Stomach (tissue), 4 donors: ENCODE measurements around the gene CCDC12.

Experiments
- EP300 ChIP-seq: sonication (generic); formaldehyde crosslinking; IDR thresholded peaks from one replicate; pipeline ENCODE4 v1.6.1; 2017; ENCODE audit warnings: antibody characterized with exemption
- POLR2A ChIP-seq, 4 donors: fragments of 450-650 bp; IDR thresholded peaks; one replicate each; pipeline ENCODE4 v1.6.1; 2016; ENCODE audit warnings: antibody characterized with exemption in 4 of 4, control low read depth in 2 of 4, mild to moderate bottlenecking in 1 of 4, moderate library complexity in 1 of 4
- TF ChIP-seq, protein P1 (sequence below), 7 experiments: fragments of 450-650 bp in 4 of 7; fragments of 200-600 bp in 3 of 7; sonication (generic) in 3 of 7; IDR thresholded peaks; one replicate each; pipeline ENCODE4 v1.5.1; 2016 to 2019; ENCODE audit warnings: antibody characterized with exemption in 7 of 7, control low read depth in 2 of 7, mild to moderate bottlenecking in 1 of 7

DNA sequence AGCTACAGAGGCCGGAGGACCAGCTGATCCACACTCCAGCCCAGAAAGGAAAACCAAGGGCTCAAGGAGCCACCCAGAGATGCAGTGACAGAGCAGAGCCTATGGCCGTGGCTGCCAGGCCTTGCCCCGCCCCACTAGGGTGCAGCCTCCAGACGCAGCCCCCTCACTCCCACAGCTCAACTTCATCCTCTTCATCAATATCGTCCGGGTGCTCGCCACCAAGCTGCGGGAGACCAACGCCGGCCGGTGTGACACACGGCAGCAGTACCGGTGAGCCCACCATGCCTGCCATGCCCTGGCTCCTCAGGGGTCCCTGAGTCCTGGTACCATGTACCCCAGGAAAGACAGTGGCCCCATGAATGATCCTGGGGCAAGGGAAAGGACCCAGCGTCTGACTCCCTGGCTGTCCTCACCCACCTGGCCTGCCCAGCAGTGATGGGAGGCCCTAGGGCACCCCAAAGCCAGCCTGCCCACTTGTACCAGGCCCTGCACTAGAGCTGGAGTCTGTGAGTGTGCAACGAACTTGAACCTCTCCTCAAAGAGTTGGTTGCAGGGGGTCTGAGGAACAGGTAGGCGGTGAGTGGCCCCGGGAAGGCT is 74.9 kb downstream of the CCDC12 start:
- TF ChIP-seq, protein P1, sequence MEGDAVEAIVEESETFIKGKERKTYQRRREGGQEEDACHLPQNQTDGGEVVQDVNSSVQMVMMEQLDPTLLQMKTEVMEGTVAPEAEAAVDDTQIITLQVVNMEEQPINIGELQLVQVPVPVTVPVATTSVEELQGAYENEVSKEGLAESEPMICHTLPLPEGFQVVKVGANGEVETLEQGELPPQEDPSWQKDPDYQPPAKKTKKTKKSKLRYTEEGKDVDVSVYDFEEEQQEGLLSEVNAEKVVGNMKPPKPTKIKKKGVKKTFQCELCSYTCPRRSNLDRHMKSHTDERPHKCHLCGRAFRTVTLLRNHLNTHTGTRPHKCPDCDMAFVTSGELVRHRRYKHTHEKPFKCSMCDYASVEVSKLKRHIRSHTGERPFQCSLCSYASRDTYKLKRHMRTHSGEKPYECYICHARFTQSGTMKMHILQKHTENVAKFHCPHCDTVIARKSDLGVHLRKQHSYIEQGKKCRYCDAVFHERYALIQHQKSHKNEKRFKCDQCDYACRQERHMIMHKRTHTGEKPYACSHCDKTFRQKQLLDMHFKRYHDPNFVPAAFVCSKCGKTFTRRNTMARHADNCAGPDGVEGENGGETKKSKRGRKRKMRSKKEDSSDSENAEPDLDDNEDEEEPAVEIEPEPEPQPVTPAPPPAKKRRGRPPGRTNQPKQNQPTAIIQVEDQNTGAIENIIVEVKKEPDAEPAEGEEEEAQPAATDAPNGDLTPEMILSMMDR (IDR thresholded peaks at IDR 0.05): no peak
- TF ChIP-seq POLR2A (IDR thresholded peaks at IDR 0.05): no peak
- no peak for TF ChIP-seq EP300
